HepG2 (cell line): ENCODE measurements around the gene GJD3. TPM values are rescaled to one million over a fixed set of nuclear protein-coding genes. Genes with fewer than 3 reads are reported as not detected.

Source experiments
- BATF2 ChIP-seq: sonication (generic); formaldehyde crosslinking; IDR thresholded peaks from 2 replicates; pipeline ENCODE4 v1.8.0; 2022; ENCODE audit warnings: mild to moderate bottlenecking, missing genetic modification reagents, moderate library complexity
- KLF16 ChIP-seq, 2 experiments: sonication (generic) in 1 of 2; formaldehyde crosslinking in 1 of 2; IDR thresholded peaks; 2 replicates each; pipeline versions ENCODE4 v1.6.1 to v1.8.0; 2016 to 2023; ENCODE audit warnings: missing genetic modification reagents in 2 of 2, missing compliant biosample characterization in 1 of 2
- MTA3 ChIP-seq: sonication (generic); formaldehyde crosslinking; IDR thresholded peaks from 2 replicates; pipeline ENCODE4 v1.4.0; 2020; ENCODE audit warnings: missing genetic modification reagents
- NFE2 ChIP-seq: sonication (generic); formaldehyde crosslinking; IDR thresholded peaks from 2 replicates; pipeline ENCODE4 v1.4.0; 2020; ENCODE audit warnings: missing genetic modification reagents
- RARA ChIP-seq: IDR thresholded peaks from 2 replicates; pipeline ENCODE4 v1.6.1; 2016; ENCODE audit warnings: missing genetic modification reagents, missing compliant biosample characterization
- SMARCC2 ChIP-seq: fragments of 450-650 bp; IDR thresholded peaks from 2 replicates; pipeline ENCODE4 v1.6.1; 2017; ENCODE audit warnings: antibody characterized with exemption, mild to moderate bottlenecking
- STAT6 ChIP-seq: sonication (generic); formaldehyde crosslinking; IDR thresholded peaks from 2 replicates; pipeline ENCODE4 v1.4.0; 2020; ENCODE audit warnings: missing genetic modification reagents, mild to moderate bottlenecking, borderline replicate concordance
- ZNF280D ChIP-seq: sonication (generic); formaldehyde crosslinking; IDR thresholded peaks from 2 replicates; pipeline ENCODE4 v1.5.1; 2020; ENCODE audit warnings: mild to moderate bottlenecking, missing genetic modification reagents
- ZNF567 ChIP-seq: sonication (generic); formaldehyde crosslinking; IDR thresholded peaks from 2 replicates; pipeline ENCODE4 v1.8.1; 2023; ENCODE audit warnings: mild to moderate bottlenecking, missing genetic modification reagents, borderline replicate concordance
- ZNF629 ChIP-seq: sonication (generic); formaldehyde crosslinking; conservative IDR thresholded peaks from 2 replicates; pipeline ENCODE4 v1.5.0; 2020; ENCODE audit warnings: missing genetic modification reagents
- ZUFSP ChIP-seq: sonication (generic); formaldehyde crosslinking; IDR thresholded peaks from 2 replicates; pipeline ENCODE4 v1.9.0; 2021; ENCODE audit warnings: missing genetic modification reagents, mild to moderate bottlenecking, borderline replicate concordance
- polyA plus RNA-seq, 8 experiments: library from polyadenylated mRNA; depleted of rRNA in 3 of 8; stranded (reverse) in 7 of 8; unstranded in 1 of 8; fragments of >200 nt; fragmentation: Illumina TruSeq in 4 of 8; extraction: Trizol in 4 of 8; gene quantifications; 2 replicates each; pipeline versions ENCODE4 v1.2.1 to v1.2.3, GENCODE V29; 2011 to 2016; ENCODE audit warnings: low read depth in 4 of 8, missing spikeins in 1 of 8, mixed read lengths in 1 of 8; ENCODE audit not compliant: insufficient read depth in 1 of 8
- total RNA-seq, 5 experiments: library from RNA; depleted of rRNA; stranded (reverse); fragments of >200 nt; fragmentation: Illumina TruSeq; extraction: Trizol; gene quantifications; 2 replicates each; pipeline ENCODE4 v1.2.3, GENCODE V29; 2016; ENCODE audit warnings: low read depth in 1 of 5
- TF ChIP-seq, protein P1 (sequence below): sonication (generic); formaldehyde crosslinking; IDR thresholded peaks from 2 replicates; pipeline ENCODE4 v1.5.1; 2020; ENCODE audit warnings: missing genetic modification reagents, mild to moderate bottlenecking, borderline replicate concordance
- TF ChIP-seq, protein P2 (sequence below): sonication (generic); formaldehyde crosslinking; IDR thresholded peaks from 2 replicates; pipeline ENCODE4 v1.8.1; 2023; ENCODE audit warnings: missing genetic modification reagents, inconsistent platforms, borderline replicate concordance
- TF ChIP-seq, protein P3 (sequence below): sonication (generic); formaldehyde crosslinking; IDR thresholded peaks from 2 replicates; pipeline ENCODE4 v1.4.0; 2020; ENCODE audit warnings: missing genetic modification reagents, low read depth, mild to moderate bottlenecking, borderline replicate concordance
- TF ChIP-seq, protein P4 (sequence below): sonication (generic); formaldehyde crosslinking; IDR thresholded peaks from 2 replicates; pipeline ENCODE4 v1.4.0; 2020; ENCODE audit warnings: mild to moderate bottlenecking, missing genetic modification reagents

Gene GJD3
- total and polyA plus RNA-seq, 2 of the 13 experiments (the other 11 are each of a cell fraction or from before 2014, with no cell fraction given) = not detected

GRCh38 chr17:40317880-40318829, 46.4 kb downstream of the GJD3 start (continued):
- TF ChIP-seq KLF16 (CRISPR knock-in tag; IDR thresholded peaks at IDR 0.05) (peak in 1 of 2 experiments; percentile 32; a peak in 2 of 4 replicates), ZNF280D (CRISPR knock-in tag) (peak; percentile 94), BATF2 (CRISPR knock-in tag) (no peak), MTA3 (CRISPR knock-in tag) (no peak), SMARCC2 (no peak), RARA (peak; percentile 61), NFE2 (CRISPR knock-in tag) (no peak), ZNF567 (CRISPR knock-in tag) (peak; percentile 69), ZNF629 (CRISPR knock-in tag) (no peak), STAT6 (CRISPR knock-in tag) (peak; percentile 29; the same call in 1 of the 2 replicates), ZUFSP (no peak)
- TF ChIP-seq, protein P1, sequence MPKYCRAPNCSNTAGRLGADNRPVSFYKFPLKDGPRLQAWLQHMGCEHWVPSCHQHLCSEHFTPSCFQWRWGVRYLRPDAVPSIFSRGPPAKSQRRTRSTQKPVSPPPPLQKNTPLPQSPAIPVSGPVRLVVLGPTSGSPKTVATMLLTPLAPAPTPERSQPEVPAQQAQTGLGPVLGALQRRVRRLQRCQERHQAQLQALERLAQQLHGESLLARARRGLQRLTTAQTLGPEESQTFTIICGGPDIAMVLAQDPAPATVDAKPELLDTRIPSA (CRISPR knock-in tag) = no peak; the same call in 1 of the 2 replicates
- TF ChIP-seq, protein P2, sequence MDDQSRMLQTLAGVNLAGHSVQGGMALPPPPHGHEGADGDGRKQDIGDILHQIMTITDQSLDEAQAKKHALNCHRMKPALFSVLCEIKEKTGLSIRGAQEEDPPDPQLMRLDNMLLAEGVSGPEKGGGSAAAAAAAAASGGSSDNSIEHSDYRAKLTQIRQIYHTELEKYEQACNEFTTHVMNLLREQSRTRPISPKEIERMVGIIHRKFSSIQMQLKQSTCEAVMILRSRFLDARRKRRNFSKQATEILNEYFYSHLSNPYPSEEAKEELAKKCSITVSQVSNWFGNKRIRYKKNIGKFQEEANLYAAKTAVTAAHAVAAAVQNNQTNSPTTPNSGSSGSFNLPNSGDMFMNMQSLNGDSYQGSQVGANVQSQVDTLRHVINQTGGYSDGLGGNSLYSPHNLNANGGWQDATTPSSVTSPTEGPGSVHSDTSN (CRISPR knock-in tag) = no peak
- TF ChIP-seq, protein P3, sequence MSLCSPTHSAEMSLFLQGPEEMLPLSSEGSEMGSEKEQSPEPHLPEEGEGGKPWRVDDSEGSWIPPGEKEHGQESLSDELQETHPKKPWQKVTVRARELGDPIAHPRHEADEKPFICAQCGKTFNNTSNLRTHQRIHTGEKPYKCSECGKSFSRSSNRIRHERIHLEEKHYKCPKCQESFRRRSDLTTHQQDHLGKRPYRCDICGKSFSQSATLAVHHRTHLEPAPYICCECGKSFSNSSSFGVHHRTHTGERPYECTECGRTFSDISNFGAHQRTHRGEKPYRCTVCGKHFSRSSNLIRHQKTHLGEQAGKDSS (CRISPR knock-in tag) = peak; percentile 58; the same call in 1 of the 2 replicates
- TF ChIP-seq, protein P4, sequence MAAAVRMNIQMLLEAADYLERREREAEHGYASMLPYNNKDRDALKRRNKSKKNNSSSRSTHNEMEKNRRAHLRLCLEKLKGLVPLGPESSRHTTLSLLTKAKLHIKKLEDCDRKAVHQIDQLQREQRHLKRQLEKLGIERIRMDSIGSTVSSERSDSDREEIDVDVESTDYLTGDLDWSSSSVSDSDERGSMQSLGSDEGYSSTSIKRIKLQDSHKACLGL (CRISPR knock-in tag) = peak; percentile 87
